ENCODE results near the gene SRPK2.

- TF ChIP-seq POLR2A (IDR thresholded peaks at IDR 0.05) (no peak), CTCF (IDR thresholded peaks at IDR 0.05) (no peak)
Observed at GRCh38 chr7:105132335-105132734, 256.4 kb downstream of the SRPK2 start.

Data from breast epithelium (tissue), 3 donors.